ES-I3 (cell line): ENCODE results near the gene LST1.

Source experiments
- H3K36me3 ChIP-seq: 2 replicates; pipeline ENCODE4 v1.6.1; 2013; ENCODE audit warnings: mild to moderate bottlenecking, low read length, control low read depth, moderate library complexity; ENCODE audit not compliant: insufficient read depth
- H3K4me1 ChIP-seq: 2 replicates; pipeline ENCODE4 v1.6.1; 2013; ENCODE audit warnings: mild to moderate bottlenecking, control low read depth, low read length; ENCODE audit not compliant: insufficient read depth
- H3K9ac ChIP-seq: 2 replicates; pipeline ENCODE4 v1.6.1; 2013; ENCODE audit warnings: low read depth, mild to moderate bottlenecking, low read length, moderate library complexity
- H3K9me3 ChIP-seq: 2 replicates; pipeline ENCODE4 v1.6.1; 2013; ENCODE audit warnings: mild to moderate bottlenecking, low read length, moderate library complexity; ENCODE audit not compliant: control insufficient read depth, insufficient read depth

The LST1 gene

GRCh38 chr6:31573239-31574105 is 12.6 kb upstream of the LST1 start:
- Histone ChIP-seq H3K36me3 (no peaks in the 10 kb centered on the region), H3K9me3 (no peaks in the 10 kb centered on the region), H3K4me1 (peaks cover 5% of the 10 kb centered on the region), H3K9ac (no peak overlapping the region)

- H3K36me3 ChIP-seq, result no peaks in the 10 kb centered on the region
- no peak overlapping the region for H3K9ac ChIP-seq
- H3K9me3 ChIP-seq, result no peaks in the 10 kb centered on the region
- H3K4me1 ChIP-seq, result peaks cover 11% of the 10 kb centered on the region
These were observed 11.7 kb upstream of the LST1 start for GRCh38 chr6:31574106-31575061.

DNA sequence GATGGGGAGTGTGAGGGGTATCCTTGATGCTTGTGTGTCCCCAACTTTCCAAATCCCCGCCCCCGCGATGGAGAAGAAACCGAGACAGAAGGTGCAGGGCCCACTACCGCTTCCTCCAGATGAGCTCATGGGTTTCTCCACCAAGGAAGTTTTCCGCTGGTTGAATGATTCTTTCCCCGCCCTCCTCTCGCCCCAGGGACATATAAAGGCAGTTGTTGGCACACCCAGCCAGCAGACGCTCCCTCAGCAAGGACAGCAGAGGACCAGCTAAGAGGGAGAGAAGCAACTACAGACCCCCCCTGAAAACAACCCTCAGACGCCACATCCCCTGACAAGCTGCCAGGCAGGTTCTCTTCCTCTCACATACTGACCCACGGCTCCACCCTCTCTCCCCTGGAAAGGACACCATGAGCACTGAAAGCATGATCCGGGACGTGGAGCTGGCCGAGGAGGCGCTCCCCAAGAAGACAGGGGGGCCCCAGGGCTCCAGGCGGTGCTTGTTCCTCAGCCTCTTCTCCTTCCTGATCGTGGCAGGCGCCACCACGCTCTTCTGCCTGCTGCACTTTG is 10.7 kb upstream of the LST1 start, which contains the start of gene TNF:
Gene TNF (plus strand): TSS at position 231 of the 567 bp plus-strand sequence. CDS start 177 bp downstream, at position 408.
- Histone ChIP-seq H3K9me3 (no peaks in the 10 kb centered on the region), H3K9ac (no peak within 1 kb of the TSS), H3K36me3 (no peaks in the 10 kb centered on the region), H3K4me1 (peaks cover 18% of the 10 kb centered on the region)

GRCh38 chr6:31575952-31576685 is 10.0 kb upstream of the LST1 start:
- Histone ChIP-seq H3K9ac (no peak overlapping the region), H3K9me3 (no peaks in the 10 kb centered on the region), H3K4me1 (peaks cover 18% of the 10 kb centered on the region), H3K36me3 (no peaks in the 10 kb centered on the region)

- Histone ChIP-seq H3K36me3 (no peaks in the 10 kb centered on the region), H3K4me1 (peaks cover 20% of the 10 kb centered on the region), H3K9ac (no peak overlapping the region), H3K9me3 (no peaks in the 10 kb centered on the region)
These were observed 9.0 kb upstream of the LST1 start for GRCh38 chr6:31576897-31577578.

DNA sequence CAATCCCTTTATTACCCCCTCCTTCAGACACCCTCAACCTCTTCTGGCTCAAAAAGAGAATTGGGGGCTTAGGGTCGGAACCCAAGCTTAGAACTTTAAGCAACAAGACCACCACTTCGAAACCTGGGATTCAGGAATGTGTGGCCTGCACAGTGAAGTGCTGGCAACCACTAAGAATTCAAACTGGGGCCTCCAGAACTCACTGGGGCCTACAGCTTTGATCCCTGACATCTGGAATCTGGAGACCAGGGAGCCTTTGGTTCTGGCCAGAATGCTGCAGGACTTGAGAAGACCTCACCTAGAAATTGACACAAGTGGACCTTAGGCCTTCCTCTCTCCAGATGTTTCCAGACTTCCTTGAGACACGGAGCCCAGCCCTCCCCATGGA is 8.5 kb upstream of the LST1 start:
- Histone ChIP-seq H3K4me1 (peaks cover 25% of the 10 kb centered on the region), H3K9me3 (no peaks in the 10 kb centered on the region), H3K9ac (no peak overlapping the region), H3K36me3 (no peaks in the 10 kb centered on the region)

- Histone ChIP-seq H3K9me3 (no peaks in the 10 kb centered on the region), H3K4me1 (peaks cover 28% of the 10 kb centered on the region), H3K9ac (no peak overlapping the region), H3K36me3 (no peaks in the 10 kb centered on the region)
These were observed 7.6 kb upstream of the LST1 start for GRCh38 chr6:31578184-31579118.

GRCh38 chr6:31579119-31579505 is 7.0 kb upstream of the LST1 start:
- Histone ChIP-seq H3K9me3 (no peaks in the 10 kb centered on the region), H3K4me1 (peaks cover 28% of the 10 kb centered on the region), H3K9ac (no peak overlapping the region), H3K36me3 (no peaks in the 10 kb centered on the region)

GRCh38 chr6:31579546-31580437 is 6.3 kb upstream of the LST1 start:
- peaks cover 28% of the 10 kb centered on the region for H3K4me1 ChIP-seq
- H3K36me3 ChIP-seq, result no peaks in the 10 kb centered on the region
- peak overlapping the region; percentile 71; the same call in 1 of the 2 replicates for H3K9ac ChIP-seq
- H3K9me3 ChIP-seq, result no peaks in the 10 kb centered on the region

DNA sequence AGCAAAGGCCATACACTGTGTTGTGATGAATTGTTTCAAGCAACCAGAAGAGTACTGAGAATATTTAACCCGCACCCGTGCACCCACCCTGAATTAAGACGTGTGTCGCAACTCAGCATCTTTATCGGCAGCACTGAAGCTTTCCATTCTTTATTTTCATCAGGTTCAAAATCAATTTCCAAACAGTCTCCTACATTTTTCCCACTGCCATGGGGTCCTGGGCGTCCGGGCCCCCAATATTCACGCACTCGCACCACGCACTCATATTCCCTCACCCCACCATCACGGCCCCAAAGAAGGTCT is 5.7 kb upstream of the LST1 start:
- peaks cover 28% of the 10 kb centered on the region for H3K4me1 ChIP-seq
- no peaks in the 10 kb centered on the region for H3K9me3 ChIP-seq
- H3K9ac ChIP-seq, result peak overlapping the region; percentile 71; the same call in 1 of the 2 replicates

GRCh38 chr6:31580807-31581433 is 5.2 kb upstream of the LST1 start:
- no peaks in the 10 kb centered on the region for H3K9me3 ChIP-seq
- no peaks in the 10 kb centered on the region for H3K36me3 ChIP-seq
- peaks cover 28% of the 10 kb centered on the region for H3K4me1 ChIP-seq
- H3K9ac ChIP-seq, result peak overlapping the region; percentile 71

More for the DNA sequence above, 5.7 kb upstream of the LST1 start:
- no peaks in the 10 kb centered on the region for H3K36me3 ChIP-seq
